Stimulated activated CD8-positive, alpha-beta memory T cell treated with anti-CD3 and anti-CD28 coated beads, Interleukin-12 subunit alpha, Interleukin-12 subunit beta, amount 100 ng/mL, for 24 hours (primary cell): ENCODE data around the gene SDK1.
"Not testable (repeated sequence)": the region's sequence is repeated elsewhere in the genome, so short reads cannot be mapped to it uniquely, and the experiment has no call there.

Source experiments
- DNase-seq: peaks from one replicate; pipeline ENCODE4 v3.0.0-alpha.2; 2020; ENCODE audit errors: extremely low read depth

Gene SDK1

GRCh38 chr7:3732395-3733005 is 431.4 kb downstream of the SDK1 start:
- DNase-seq = no peak

GRCh38 chr7:3733541-3734140 is 432.6 kb downstream of the SDK1 start:
- DNase-seq = no peak

GRCh38 chr7:3738964-3739363 is 437.9 kb downstream of the SDK1 start:
- DNase-seq = no peak

- no peak for DNase-seq
These were observed 438.9 kb downstream of the SDK1 start for GRCh38 chr7:3739983-3740382.

- no peak for DNase-seq
These were observed 446.4 kb downstream of the SDK1 start for GRCh38 chr7:3747467-3747866.

GRCh38 chr7:3748389-3748788 is 447.3 kb downstream of the SDK1 start:
- no peak for DNase-seq

- no peak for DNase-seq
These were observed 452.8 kb downstream of the SDK1 start for GRCh38 chr7:3753868-3754267.

GRCh38 chr7:3754493-3755341 is 453.7 kb downstream of the SDK1 start:
- no peak for DNase-seq

GRCh38 chr7:3755778-3756453 is 454.9 kb downstream of the SDK1 start:
- DNase-seq = not testable (repeated sequence)

- DNase-seq = no peak
These were observed 456.0 kb downstream of the SDK1 start for GRCh38 chr7:3757059-3757458.

- DNase-seq = no peak
These were observed 459.6 kb downstream of the SDK1 start for GRCh38 chr7:3760651-3761050.

GRCh38 chr7:3762146-3762831 is 461.2 kb downstream of the SDK1 start:
- no peak for DNase-seq

- no peak for DNase-seq
These were observed 467.1 kb downstream of the SDK1 start for GRCh38 chr7:3767917-3768777.

- no peak for DNase-seq
These were observed 470.9 kb downstream of the SDK1 start for GRCh38 chr7:3771906-3772305.

- no peak for DNase-seq
These were observed 477.3 kb downstream of the SDK1 start for GRCh38 chr7:3778345-3778744.

- DNase-seq = no peak
These were observed 479.0 kb downstream of the SDK1 start for GRCh38 chr7:3780016-3780415.

- DNase-seq = no peak
These were observed 479.5 kb downstream of the SDK1 start for GRCh38 chr7:3780525-3780924.

- no peak for DNase-seq
These were observed 480.6 kb downstream of the SDK1 start for GRCh38 chr7:3781607-3782006.

GRCh38 chr7:3787717-3788264 is 486.7 kb downstream of the SDK1 start:
- DNase-seq = no peak

GRCh38 chr7:3790803-3791202 is 489.8 kb downstream of the SDK1 start:
- no peak for DNase-seq

- no peak for DNase-seq
These were observed 490.3 kb downstream of the SDK1 start for GRCh38 chr7:3791327-3791726.
